NCI-H2227 (cell line): ENCODE data around the gene MYH15.
"Not testable (repeated sequence)": the region's sequence is repeated elsewhere in the genome, so short reads cannot be mapped to it uniquely, and the experiment has no call there.

Experiments
- DNase-seq: peaks from one replicate; lab custom pipeline; 2025; ENCODE audit not compliant: unreplicated experiment; lab: John Stamatoyannopoulos, UW

The MYH15 gene

DNA sequence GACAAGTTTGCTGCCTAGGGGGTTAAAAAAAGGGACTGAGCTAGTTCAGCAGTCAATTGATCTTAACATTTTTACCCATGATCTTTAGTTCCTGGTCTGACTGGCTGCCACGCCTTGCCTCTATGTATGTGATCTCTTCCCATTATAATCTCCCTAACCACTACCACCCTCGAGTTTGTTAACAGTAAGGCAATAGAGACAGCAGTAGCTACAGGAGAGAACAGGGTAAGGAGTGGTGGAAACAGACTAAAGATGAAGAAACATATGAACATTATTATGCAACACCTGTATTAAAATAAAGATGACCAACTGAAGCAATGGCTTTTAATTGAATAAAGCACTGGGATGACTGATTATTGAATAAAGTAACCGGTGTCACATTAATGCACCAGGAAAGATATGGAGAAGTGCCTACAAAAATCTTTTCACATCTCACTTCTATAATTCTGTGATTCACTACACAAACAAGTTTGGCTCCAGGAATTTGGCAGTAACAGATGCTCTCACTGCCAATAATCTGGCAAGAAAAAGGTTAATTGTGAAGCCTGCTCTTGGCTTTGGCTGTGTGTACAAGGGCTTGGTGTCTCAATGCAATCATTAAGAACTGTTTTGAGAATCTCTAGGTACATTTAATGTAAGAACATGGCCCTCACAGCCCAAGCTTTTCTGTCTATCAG is 118.3 kb downstream of the MYH15 start:
- no peak for DNase-seq

DNA sequence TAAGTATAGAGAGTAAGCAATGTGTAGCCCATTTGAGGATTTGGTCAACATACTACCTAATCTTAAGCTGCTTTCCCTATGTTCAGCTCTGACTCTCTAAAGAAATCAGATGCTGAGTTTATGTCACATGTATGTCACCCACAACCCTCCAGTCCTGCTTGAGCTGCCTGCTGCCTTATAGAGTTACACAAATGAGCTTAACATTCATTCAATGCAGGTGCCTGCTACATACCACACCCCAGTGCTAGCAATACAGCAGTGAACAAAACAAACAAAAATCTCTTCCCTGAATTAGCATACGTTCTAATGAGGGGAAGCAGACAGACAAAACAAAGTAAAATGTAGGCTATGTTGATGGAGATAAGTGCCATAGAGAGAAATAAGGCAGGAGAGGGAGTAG is 121.0 kb downstream of the MYH15 start:
- DNase-seq = no peak

DNA sequence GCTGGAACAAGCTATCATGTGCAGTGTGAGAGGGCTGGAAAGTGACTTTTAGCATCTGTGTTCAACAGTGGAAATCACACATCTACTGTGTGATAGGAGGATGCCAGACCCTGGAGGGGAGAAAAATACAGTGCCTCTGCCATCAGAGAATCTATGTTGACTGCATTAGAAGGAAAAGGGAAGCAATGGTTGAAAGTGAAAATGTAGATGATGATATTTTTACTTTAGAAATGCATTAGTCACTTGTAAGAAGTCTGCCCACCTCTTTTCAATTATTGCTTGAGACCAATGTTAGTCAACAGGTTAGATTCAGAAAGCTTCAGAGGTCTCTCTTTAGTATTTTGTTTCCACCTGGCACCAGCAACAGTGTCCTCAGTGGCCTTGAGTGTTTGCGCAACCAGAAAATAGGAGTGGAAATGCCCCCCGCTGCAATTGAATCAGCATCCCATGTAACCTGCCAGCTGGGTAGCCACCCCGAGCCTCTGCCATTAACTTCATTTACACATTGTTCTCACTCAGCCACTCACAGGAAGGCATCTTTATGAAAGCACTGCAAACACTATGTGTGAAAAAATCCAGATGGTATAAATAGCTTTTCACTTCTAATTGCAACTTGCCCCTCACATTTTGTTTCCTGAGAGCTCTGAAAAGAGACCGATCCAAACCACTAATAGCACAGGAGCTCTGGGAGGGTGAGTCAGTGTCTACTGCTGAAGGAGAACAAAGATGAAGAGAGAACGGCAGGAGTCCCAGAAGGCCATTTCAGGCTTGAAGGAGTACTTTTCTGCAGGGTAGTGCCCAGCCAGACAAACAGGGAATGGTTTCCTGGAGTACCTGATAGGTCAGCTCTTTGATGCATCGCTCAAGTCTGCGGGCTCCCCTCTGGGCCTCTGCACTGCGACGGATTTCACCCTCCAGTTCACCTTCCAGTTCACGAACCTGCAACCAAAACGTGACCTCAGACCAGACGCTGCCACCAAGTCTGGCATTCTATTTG is 122.0 kb downstream of the MYH15 start:
- DNase-seq = peak; percentile 29

DNA sequence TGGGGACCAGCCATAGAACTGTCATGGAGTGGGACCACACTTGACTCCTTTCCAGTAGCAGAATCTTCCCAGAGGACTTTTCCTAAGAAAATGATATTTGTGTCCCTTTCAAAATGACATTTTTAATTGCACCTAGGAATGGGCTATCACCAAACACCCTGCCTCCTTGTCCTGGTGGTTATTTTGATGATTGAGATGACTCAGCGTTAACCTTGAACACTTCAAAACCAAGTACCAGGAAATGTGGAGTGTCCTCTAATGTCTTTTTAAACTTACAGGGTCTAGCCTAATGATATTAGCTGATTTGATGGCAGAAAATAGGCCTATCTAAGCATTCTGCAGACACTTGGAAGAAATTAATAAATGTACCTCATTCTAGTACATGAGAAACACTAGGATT is 123.3 kb downstream of the MYH15 start:
- DNase-seq = no peak

DNA sequence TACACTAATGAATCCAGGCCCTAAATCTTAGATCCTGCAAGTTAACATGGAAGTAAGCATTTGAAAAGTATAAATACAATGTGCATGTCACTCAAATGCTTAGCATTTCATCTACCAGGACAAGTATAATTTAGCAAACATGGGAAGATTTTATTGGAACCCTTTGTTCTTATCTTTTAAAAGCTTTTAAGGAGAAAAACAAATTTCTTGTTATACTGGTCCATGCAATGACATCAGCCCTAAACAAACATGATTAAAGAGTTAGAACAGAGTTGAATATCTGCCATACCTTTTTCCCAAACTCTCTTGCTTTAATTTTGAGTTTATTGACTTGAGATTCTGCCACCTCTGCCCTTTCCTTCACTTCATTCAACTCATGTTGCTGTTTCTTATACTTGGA is 127.1 kb downstream of the MYH15 start:
- no peak for DNase-seq

DNA sequence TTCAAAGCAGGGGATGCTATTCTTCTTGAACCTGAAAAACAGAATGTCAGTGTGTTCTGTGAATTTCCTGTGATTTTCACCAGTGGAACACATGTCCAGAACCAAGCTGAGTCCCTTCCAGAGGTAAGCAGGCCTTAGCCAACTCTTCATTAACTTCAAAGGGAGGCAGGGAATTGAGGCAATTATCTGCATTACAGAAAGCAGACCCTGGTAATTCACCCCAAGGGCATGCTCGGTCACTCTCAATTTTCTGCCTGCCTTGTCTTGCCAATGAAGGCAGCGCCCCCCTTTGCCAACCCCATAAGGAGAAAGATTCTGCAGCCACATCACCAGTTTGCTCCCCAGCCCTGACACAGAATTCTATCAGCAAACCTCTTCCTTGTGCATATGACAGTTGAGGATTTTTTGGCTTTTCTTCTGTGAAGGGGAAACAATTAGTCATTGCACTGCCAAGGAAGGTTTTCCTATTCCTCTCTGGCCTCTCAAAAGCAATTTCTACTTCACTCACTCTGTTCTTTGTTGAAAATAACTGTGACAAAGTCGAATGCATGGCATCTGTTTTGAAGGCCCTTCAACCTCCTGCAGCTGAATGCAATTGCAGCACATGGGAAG is 128.8 kb downstream of the MYH15 start:
- no peak for DNase-seq

DNA sequence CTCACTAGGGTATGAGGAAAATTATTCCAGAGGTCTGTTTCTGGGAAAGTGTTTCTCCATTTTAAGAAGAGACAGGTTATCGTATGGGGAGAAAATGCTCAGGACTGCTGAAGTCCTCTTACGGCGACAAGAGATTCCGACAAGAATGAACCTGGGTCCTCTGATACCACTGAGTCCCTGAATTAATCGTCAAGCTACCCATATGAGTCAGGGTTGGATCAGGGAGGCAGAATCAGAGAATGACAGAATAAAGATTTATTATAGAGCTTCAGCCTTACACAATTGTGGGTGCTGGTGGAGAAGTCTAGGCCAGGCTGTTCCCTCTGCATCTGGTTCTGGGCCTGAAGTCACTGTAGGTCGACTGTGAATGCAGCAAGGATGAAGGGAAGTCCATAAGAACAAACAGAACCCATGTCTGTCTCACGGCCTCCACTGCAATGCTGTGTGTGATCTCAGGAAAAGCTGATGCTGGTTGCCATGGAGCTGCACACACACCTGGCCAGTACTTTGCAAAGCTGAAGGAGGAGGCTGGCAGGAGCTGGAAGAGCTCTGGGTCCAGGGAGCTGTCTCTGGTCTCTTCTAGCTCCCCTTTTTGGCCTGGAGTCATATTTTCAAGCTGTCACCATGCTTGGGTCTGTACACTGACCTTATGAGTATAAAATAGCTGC is 130.1 kb downstream of the MYH15 start:
- DNase-seq = no peak

DNA sequence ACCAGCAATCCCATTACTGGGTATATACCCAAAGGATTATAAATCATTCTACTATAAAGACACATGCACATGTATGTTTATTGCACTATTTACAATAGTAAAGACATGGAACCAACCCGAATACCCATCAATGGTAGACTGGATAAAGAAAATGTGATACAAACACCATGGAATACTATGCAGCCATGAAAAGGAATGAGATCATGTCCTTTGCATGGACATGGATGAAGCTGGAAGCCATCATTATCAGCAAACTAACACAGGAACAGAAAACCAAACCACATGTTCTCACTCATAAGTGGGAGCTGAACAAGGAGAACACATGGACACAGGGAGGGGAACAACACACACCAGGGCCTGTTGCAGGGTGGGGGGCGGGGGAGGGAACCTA is 131.4 kb downstream of the MYH15 start:
- DNase-seq = not testable (repeated sequence)

DNA sequence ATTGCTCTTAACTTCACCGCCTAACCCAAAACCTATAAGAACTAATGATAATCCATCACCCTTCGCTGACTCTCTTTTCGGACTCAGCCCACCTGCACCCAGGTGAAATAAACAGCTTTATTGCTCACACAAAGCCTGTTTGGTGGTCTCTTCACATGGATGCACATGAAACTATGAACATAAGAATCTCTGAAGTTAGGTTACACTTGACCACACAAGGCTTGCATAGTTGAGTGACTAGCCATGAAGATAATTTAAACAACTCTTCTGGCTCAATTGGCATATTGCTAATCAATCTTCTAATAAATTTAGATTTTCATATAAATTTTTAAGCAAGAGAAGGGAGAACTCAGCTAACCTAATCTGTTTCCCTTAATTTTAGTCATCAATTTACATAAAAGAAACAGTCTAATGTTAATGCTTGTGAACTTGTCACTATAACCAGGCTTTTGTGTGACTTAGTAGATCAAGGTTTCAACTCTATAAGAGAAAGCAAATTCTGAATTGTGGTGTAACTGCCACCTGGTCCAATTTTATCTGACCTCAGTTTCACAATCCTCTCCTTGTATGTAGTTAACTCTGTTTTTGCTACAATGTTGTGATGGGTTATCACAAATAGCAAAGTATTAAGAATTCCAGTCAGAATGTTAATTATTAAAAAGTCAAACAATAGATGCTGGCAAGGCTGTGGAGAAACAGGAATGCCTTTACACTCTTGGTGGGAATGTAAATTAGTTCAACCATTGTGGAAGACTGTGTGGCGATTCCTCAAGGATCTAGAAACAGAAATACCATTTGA is 132.0 kb downstream of the MYH15 start:
- DNase-seq = no peak

DNA sequence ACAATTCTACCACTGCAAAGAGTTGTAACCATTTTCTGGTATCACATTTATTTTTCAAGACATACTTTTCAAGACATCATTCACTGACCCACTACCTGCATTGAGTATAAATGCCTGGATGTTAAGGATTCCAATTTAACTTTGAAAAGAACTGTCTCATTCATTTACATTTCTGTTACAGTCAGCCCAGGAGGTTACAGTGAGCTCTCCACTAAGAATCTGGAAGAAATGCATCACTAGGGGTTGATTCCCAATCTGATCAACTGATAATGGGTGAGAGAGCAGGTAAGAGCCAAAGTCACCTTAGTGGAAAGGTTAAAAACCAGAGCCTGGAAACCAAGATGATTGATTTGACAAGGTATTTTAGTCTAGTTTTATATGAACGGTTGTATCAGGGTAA is 133.0 kb downstream of the MYH15 start:
- DNase-seq = no peak

DNA sequence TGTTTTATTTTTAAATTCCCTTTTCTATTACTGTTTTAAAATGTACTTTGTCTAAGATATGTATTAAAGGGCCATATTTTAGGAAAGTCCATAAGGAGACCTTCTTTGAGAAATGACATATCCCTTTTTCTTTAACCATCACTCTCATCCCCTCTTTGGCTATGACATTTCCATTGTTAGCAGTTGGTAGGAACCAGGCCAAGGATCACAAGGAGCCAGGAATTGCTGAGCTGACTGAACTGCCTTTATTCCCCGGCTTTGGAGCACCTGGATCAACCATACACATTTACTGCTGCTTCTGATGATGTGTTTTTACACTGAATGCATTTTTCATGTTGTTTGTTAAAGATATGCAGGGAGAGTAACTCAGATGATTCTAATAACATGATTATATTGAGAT is 134.4 kb downstream of the MYH15 start:
- DNase-seq = no peak

DNA sequence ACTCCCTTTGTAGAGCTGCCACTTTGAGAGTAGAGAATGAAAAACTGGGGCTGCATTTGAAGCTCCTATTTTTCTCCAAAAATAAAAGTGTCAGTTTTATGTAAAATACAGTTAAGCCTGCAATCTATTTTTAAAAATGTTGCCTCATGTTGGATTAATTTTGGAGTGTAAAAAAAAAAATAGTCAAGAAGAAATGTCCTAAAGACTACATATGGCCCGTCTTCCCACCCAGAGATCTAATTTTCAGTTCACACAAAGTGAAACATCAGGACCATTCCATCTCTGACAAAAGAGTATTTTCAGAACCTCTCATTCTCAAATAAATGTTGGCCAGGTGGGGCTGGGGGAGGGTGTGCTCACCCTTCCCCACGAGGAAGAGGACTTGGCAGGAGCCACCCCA is 151.4 kb downstream of the MYH15 start:
- DNase-seq = no peak

DNA sequence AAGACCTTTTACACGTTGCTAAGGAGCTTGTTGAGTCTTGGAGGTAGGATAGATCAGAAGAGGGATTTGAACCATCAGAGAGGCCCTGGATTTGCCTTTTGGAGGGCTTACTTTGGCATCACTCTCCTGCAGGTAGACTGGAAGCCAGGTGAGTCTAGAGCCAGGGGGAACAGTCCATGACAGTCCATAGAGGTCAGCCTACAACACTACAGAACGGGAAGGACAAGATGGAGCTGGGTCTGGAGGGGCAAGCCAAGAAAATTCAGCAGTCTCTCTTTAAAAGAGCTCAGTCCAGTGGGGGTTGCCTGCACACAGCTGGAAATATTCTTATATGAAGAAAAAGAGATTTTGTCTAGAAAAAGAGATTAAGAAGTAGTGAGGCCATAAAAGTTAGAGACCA is 153.4 kb downstream of the MYH15 start:
- DNase-seq = no peak

DNA sequence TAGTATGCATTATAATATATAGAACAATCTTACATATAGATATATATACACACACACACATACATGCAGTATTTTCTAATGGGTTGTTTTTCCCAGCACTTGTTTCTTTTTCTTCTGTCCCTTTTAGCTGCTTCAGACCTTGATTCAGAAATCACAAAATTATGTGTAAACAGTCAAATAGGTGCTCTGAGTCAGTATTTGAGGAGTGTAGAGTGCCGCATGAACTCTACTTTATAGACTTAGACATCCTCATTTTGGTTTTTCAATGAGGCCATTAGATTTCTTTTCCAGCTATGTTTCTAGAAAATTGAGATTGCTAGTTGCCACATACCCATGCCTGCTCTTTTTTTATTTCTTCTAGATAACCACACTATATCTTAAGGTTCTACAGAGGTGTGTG is 155.8 kb downstream of the MYH15 start:
- no peak for DNase-seq

DNA sequence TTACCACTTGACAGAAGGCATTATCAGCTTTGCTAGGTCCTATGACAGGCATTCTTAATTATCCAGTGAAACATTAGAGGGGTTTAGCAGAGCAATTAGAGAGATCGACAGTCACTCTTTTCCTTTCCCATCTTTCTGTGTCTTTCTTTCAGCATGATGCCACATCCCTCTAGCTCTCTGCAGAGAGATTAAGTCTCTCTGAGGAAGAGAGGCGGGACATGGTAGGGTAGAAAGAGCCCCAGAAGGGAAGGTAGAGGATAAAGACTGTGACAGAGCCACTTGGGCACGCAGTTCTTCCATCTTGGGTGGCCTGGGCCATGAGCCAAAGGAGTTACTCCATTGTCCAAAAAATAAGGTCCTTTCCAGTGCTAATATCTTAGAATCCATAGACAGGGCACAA is 158.2 kb downstream of the MYH15 start:
- DNase-seq = no peak

DNA sequence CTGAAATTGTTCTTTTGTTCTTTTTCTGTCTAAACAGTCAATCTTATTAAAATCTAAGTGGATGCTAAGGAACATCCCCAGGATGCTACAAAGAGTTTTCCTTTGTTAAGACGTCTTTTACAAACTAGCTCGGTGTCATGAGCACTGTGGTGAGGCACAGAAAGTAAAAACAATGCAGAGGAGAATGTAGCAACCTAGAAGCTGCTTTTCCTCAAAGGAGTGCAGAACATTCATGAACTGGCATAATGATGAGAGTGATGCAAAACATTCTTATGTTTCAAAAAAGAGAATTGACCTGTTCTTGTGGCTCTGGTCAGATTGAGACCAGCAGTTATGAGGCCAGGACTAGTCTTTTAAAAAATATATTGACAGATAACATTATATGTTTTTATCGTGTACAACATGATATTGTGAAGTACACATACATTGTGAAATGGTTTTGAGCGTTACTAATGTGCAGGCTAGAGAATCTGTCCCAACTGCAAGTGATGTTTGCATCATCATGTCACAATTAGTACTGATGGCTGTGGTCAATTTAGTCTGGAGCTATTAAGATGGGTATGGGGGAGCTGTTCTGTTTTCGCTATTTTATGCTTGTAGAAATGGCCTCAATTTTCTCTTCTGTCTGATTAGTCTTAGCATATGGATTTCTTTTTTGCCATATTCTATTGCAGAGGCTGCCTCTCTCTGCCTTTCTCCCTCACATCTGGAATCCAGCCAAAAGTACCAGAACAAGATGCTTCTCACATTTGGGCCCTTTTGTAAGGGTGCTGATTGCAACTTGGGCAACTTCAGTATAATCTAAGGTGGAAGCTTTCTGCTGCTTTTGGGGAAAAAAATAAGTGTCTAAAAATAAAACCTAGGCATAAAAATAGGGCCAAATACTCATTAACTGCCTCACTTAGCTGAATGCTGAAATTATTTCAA is 163.8 kb downstream of the MYH15 start:
- no peak for DNase-seq

DNA sequence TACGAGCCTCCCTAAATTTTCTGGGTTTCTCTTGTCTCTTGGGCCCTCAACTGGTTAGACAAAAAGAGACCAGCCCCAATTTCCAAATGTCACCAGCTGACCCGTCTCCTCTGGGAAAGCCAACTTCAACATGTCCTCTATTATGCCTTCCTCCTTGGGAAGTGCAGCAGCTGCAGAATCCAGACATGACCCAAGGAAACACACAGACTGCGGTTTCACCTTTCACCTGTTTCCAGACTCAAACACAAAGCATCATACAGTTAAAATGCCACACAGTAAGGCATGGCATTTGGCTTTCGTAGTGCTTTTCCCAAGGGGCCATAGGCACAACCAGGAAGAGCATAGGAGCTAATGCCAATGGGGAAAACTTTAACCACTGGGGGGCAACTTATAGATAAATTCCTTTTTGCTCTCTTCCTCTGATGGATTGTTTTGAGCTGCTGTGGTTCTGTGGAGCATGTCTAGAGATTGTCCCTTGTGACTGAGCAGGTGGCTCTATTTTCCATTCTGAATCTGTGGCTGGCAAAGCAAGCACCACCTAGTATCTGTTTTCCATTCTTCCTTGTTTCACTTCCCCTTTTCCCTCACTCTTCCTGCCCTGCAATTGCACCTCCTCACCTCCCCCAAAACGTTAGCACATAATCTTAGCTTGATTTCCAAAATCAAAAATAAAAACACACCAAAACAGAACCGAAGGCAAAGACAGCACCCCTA is 164.7 kb downstream of the MYH15 start:
- no peak for DNase-seq

DNA sequence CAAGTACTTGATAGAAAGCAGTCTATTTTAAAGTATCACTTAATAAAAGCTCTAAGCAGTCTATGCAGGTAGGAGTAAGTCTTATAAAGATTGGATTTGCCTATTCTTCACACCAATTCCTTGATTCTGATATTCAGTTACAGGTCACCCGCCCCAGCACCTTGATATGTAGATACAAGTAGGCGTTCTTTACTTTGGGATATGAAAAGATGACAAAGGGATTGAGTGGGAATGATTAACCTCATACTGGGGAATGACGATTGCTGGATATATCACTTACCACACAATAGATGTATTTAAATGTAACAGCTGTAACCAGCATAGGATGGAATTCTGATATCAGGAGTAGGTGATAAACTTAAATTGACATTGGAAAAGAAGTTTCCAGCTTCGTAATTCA is 166.9 kb downstream of the MYH15 start:
- no peak for DNase-seq
